CD4-positive, alpha-beta T cell (primary cell): ENCODE results near the gene OLA1. TPM values are rescaled to one million over a fixed set of nuclear protein-coding genes. Genes with fewer than 3 reads are reported as not detected.
A peak's percentile ranks its signal among the peaks of the same experiment; 100 is the strongest.
"Not testable (repeated sequence)": the region's sequence is repeated elsewhere in the genome, so short reads cannot be mapped to it uniquely, and the experiment has no call there.

Experiments
- ATAC-seq: fragments of 200-7000 bp; cut with Tn5 transposase; one replicate; pipeline ENCODE4 v1.10.0; 2022; ENCODE audit warnings: mild to moderate bottlenecking; ENCODE audit not compliant: poor library complexity
- CTCF ChIA-PET: fragments of 350-600 bp; sonication (Branson Sonifier 250); formaldehyde crosslinking; loops from one replicate; lab custom pipeline; 2021; ENCODE audit warnings: antibody characterized with exemption, inconsistent platforms; lab: Charles Lee
- POLR2A ChIA-PET: fragments of 350-600 bp; sonication (Branson Sonifier 250); formaldehyde crosslinking; loops from one replicate; lab custom pipeline; 2021; ENCODE audit warnings: antibody characterized with exemption, inconsistent platforms; lab: Charles Lee
- DNase-seq, 14 experiments: peaks; one replicate each; pipeline ENCODE4 v3.0.0-alpha.2; 2013 to 2020; ENCODE audit warnings: mixed read lengths in 2 of 14
- H3K27ac ChIP-seq, 2 donors: one replicate each; pipeline versions ENCODE4 v1.5.1 to v1.7.0; 2013; ENCODE audit warnings: low read length in 2 of 2, low read depth in 1 of 2, mild to moderate bottlenecking in 1 of 2
- H3K27me3 ChIP-seq, 2 experiments: 1 replicate in 1 of 2; 2 replicates in 1 of 2; pipeline versions ENCODE4 v1.6.1 to v1.7.0; 2013; ENCODE audit warnings: low read length in 2 of 2, control low read depth in 1 of 2, mild to moderate bottlenecking in 1 of 2, moderate library complexity in 1 of 2; ENCODE audit not compliant: insufficient read depth in 2 of 2, control insufficient read depth in 1 of 2
- H3K36me3 ChIP-seq: one replicate; pipeline ENCODE4 v1.6.1; 2013; ENCODE audit warnings: low read length, control low read depth; ENCODE audit not compliant: insufficient read depth
- H3K4me1 ChIP-seq: one replicate; pipeline ENCODE4 v1.6.1; 2013; ENCODE audit warnings: low read length, control low read depth; ENCODE audit not compliant: insufficient read depth
- H3K4me3 ChIP-seq: one replicate; pipeline ENCODE4 v1.5.1; 2013; ENCODE audit warnings: mild to moderate bottlenecking, low read length, moderate library complexity
- H3K9me3 ChIP-seq, 2 experiments: 1 replicate in 1 of 2; 2 replicates in 1 of 2; pipeline versions ENCODE4 v1.6.1 to v1.7.0; 2013; ENCODE audit warnings: low read length in 2 of 2, mild to moderate bottlenecking in 2 of 2, control low read depth in 1 of 2, moderate library complexity in 1 of 2; ENCODE audit not compliant: control insufficient read depth in 1 of 2, insufficient read depth in 1 of 2
- H3K27ac Mint-ChIP-seq: one replicate; pipeline ENCODE4 v1.8.0; 2020; ENCODE audit warnings: mixed read lengths
- H3K27me3 Mint-ChIP-seq: one replicate; pipeline ENCODE4 v1.8.0; 2021; ENCODE audit warnings: mixed read lengths
- H3K36me3 Mint-ChIP-seq: one replicate; pipeline ENCODE4 v1.8.0; 2021; ENCODE audit warnings: low read depth, mixed read lengths
- H3K4me1 Mint-ChIP-seq: one replicate; pipeline ENCODE4 v1.8.0; 2021; ENCODE audit warnings: low read depth, mixed read lengths
- H3K4me3 Mint-ChIP-seq: one replicate; pipeline ENCODE4 v1.8.0; 2020; ENCODE audit warnings: mild to moderate bottlenecking, mixed read lengths
- H3K9me3 Mint-ChIP-seq: one replicate; pipeline ENCODE4 v1.8.0; 2020; ENCODE audit warnings: mixed read lengths
- intact Hi-C, 2 experiments: fragments of 100-400 bp; cut with DNase I in 1 of 2; cut with micrococcal nuclease in 1 of 2; formaldehyde crosslinking; loops; one replicate each; pipeline versions ENCODE4 v1.15.1 to v1.9.0; 2023 to 2025; cut with DNase I, micrococcal nuclease
- total RNA-seq, 174 experiments: library from RNA in 2 of 174; stranded (reverse) in 2 of 174; gene quantifications; one replicate each; pipeline ENCODE4 v1.2.3 and lab custom pipeline; 2021 to 2026
- TF ChIP-seq, protein P1 (sequence below): fragments of 200-600 bp; IDR thresholded peaks from one replicate; pipeline ENCODE4 v1.8.0; 2022; ENCODE audit warnings: antibody characterized with exemption, mild to moderate bottlenecking

The OLA1 gene
- total RNA-seq, 2 experiments from 2014 or later = 38.1 to 40.5 TPM

DNA sequence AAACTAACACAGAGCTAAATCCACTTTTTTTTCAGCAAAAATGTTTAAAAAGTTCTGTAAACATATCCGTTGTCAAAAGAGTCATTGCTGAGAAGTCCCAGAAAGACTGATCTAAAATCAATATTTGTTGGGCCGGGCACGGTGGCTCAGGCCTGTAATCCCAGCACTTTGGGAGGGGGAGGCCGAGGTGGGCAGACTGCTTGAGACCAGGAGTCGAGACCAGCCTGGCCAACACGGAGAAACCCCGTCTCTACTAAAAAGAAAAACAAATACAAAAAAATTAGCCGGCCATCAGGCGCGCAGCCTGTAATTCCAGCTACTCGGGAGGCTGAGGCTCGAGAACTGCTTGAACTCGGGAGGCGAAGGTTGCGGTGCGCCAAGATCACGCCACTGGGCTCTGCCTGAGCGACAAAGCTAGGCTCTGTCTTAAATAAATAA, 1.4 kb downstream of the OLA1 start:
- H3K9me3 ChIP-seq = no peaks in the 10 kb centered on the region
- Mint-ChIP-seq H3K36me3 (peaks cover 35% of the 10 kb centered on the region), H3K9me3 (no peaks in the 10 kb centered on the region), H3K27ac (peak overlapping the region; percentile 43), H3K4me3 (peak overlapping the region; percentile 30), H3K27me3 (no peaks in the 10 kb centered on the region), H3K4me1 (peaks cover 40% of the 10 kb centered on the region)
- DNase-seq (peak in 1 of 14 experiments; percentile 14), ATAC-seq (no peak)
- CTCF ChIA-PET = no interaction called here
- no peaks in the 10 kb centered on the region for H3K27me3 ChIP-seq
- POLR2A ChIA-PET = interaction anchor here (1.0 kb wide), 1 partner anchor 94 kb away, joined by 3 read pairs; no protein-coding TSS in a partner anchor
- intact Hi-C loops = loop anchor here (5.0 to 10.0 kb wide), 6 partner anchors 80 to 918 kb away; partner anchors contain the start of genes ATF2 (in 1 of the 2), GPR155 (in 1 of the 2), SCRN3 (in 1 of the 2) and SP3 (in 1 of the 2)
- peaks cover 8% of the 10 kb centered on the region for H3K36me3 ChIP-seq
- peaks cover 21% of the 10 kb centered on the region for H3K4me1 ChIP-seq
- TF ChIP-seq, protein P1, sequence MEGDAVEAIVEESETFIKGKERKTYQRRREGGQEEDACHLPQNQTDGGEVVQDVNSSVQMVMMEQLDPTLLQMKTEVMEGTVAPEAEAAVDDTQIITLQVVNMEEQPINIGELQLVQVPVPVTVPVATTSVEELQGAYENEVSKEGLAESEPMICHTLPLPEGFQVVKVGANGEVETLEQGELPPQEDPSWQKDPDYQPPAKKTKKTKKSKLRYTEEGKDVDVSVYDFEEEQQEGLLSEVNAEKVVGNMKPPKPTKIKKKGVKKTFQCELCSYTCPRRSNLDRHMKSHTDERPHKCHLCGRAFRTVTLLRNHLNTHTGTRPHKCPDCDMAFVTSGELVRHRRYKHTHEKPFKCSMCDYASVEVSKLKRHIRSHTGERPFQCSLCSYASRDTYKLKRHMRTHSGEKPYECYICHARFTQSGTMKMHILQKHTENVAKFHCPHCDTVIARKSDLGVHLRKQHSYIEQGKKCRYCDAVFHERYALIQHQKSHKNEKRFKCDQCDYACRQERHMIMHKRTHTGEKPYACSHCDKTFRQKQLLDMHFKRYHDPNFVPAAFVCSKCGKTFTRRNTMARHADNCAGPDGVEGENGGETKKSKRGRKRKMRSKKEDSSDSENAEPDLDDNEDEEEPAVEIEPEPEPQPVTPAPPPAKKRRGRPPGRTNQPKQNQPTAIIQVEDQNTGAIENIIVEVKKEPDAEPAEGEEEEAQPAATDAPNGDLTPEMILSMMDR = no peak
- no peak overlapping the region for H3K4me3 ChIP-seq
- H3K27ac ChIP-seq = no peak overlapping the region

DNA sequence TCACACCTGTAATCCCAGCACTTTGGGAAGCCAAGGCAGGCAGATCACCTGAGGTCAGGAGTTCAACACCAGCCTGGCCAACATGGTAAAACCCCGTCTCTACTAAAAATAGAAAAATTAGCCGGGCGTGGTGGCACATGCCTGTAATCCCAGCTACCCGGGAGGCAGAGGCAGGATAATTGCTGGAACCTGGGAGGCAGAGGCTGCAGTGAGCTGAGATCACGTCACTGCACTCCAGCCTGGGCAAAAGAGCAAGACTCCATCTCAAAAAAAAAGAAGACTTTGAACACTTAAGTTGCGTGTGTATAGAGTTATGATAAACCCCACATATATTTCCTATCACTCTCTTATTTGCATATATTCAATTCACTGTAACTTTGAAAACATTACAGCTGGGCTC, 2.7 kb downstream of the OLA1 start:
- H3K36me3 ChIP-seq, H3K27me3 Mint-ChIP-seq, H3K4me3 ChIP-seq, DNase-seq, CTCF ChIA-PET, H3K27ac ChIP-seq, ATAC-seq, POLR2A ChIA-PET, H3K27me3 ChIP-seq, H3K9me3 Mint-ChIP-seq, H3K27ac Mint-ChIP-seq, H3K9me3 ChIP-seq: not testable (repeated sequence)
- intact Hi-C loops = loop anchor here (5.0 to 10.0 kb wide), 6 partner anchors 82 to 919 kb away; partner anchors contain the start of genes ATF2 (in 1 of the 2), GPR155 (in 1 of the 2), SCRN3 (in 1 of the 2) and SP3 (in 1 of the 2)
- H3K4me1 Mint-ChIP-seq = peaks cover 48% of the 10 kb centered on the region
- peaks cover 42% of the 10 kb centered on the region for H3K36me3 Mint-ChIP-seq
- H3K4me3 Mint-ChIP-seq = peak overlapping the region; percentile 47
- peaks cover 21% of the 10 kb centered on the region for H3K4me1 ChIP-seq

DNA sequence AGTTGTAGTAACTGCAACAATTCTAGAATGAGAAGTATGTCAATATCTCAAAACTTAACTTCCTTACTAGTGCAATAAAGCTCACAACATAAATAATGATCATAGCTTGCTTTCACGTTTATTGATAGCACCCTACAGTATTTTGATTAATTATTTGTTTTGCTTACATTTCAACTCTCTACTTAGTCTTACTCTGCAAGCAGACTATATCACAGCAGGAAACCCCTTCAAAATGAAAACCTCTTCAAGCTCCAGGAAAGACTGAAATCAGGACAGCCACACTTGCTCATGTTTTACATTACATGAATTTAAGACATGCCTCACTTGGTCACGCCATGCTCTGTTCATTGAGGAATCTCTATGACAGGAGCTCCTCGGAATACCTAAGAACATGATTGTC, 3.3 kb downstream of the OLA1 start:
- Histone ChIP-seq H3K4me1 (peaks cover 24% of the 10 kb centered on the region), H3K4me3 (no peak overlapping the region), H3K36me3 (peaks cover 9% of the 10 kb centered on the region), H3K27me3 (no peaks in the 10 kb centered on the region), H3K27ac (no peak overlapping the region), H3K9me3 (no peaks in the 10 kb centered on the region)
- Mint-ChIP-seq H3K9me3 (no peaks in the 10 kb centered on the region), H3K27me3 (no peaks in the 10 kb centered on the region), H3K4me3 (peak overlapping the region; percentile 47), H3K36me3 (peaks cover 42% of the 10 kb centered on the region), H3K27ac (no peak overlapping the region), H3K4me1 (peaks cover 53% of the 10 kb centered on the region)
- ChIA-PET CTCF (no interaction called here), POLR2A (no interaction called here)
- DNase-seq (no peak), ATAC-seq (no peak)
- TF ChIP-seq, protein P1 = no peak
- intact Hi-C loops = loop anchor here (5.0 to 10.0 kb wide), 6 partner anchors 82 to 920 kb away; partner anchors contain the start of genes ATF2 (in 1 of the 2), GPR155 (in 1 of the 2), SCRN3 (in 1 of the 2) and SP3 (in 1 of the 2)
